ENCODE measurements around the gene FAF2.

FAF2 gene

DNA sequence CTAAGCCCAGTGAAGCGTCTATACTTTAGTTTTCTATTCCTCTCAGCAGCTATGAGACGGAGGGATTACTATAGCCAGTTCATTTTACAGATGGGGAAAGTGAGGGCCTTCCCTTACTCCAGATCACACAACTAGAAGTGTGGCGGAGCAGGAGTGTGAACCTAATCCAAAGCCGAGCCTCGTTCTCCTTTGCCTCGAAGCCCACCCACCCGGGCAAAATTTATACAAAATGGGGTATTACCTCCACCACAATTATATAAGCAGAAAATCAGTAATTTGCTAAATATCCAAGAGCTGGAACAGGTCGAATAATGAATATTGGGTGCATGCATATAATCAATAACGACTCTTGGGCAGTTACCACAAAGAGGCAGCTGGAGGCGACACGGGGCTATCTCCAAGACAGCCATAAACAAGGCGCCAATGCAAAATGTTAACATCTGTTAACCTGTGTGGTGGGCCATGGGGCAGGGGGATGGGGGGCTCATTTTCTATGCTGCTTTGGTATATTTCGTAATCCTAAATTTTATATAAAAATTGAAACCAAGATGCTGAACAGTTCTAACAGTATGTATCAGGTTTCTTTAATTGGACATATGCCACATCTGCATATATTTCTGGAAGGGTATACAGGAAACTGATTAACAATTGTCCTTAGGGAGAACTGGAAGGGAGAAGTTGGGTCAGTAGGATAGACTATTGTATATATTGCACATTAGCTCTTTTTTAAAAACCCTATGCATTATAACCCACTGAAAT lies 90.2 kb downstream of the FAF2 start:
- no peak for DNase-seq
- H3K4me3 ChIP-seq (ENCODE audit: low read depth, low read length), result no peak overlapping the region
- peaks cover 21% of the 10 kb centered on the region for H3K79me1 ChIP-seq (ENCODE audit: low read length)
- no peaks in the 10 kb centered on the region for H3K27me3 ChIP-seq (ENCODE audit: insufficient read depth, low read length)
- no peak overlapping the region for H2AK5ac ChIP-seq (ENCODE audit: low read length)
- H3K18ac ChIP-seq (ENCODE audit: low read length), result no peak overlapping the region
- no CpG with 5 or more reads among the region's 13 CpGs for WGBS (ENCODE audit: extremely low coverage, insufficient coverage, insufficient read length)
- peak overlapping the region; percentile 64 for H3K4me2 ChIP-seq (ENCODE audit: low read length)
- H3K9me3 ChIP-seq (ENCODE audit: insufficient read depth, low read depth, low read length), result peaks cover 3% of the 10 kb centered on the region
- H2AFZ ChIP-seq (ENCODE audit: insufficient read depth, low read length, poor library complexity), result no peak overlapping the region
- no peak overlapping the region for H4K8ac ChIP-seq (ENCODE audit: low read depth, low read length)
- peaks cover 26% of the 10 kb centered on the region for H3K79me2 ChIP-seq (ENCODE audit: control insufficient read depth, insufficient read depth, low read length, poor library complexity)
- H2BK5ac ChIP-seq (ENCODE audit: low read depth, low read length, poor library complexity), result no peak overlapping the region
- H3K23ac ChIP-seq (ENCODE audit: low read length), result no peak overlapping the region
- no peak overlapping the region for H3K14ac ChIP-seq (ENCODE audit: low read length)
- H3K4ac ChIP-seq (ENCODE audit: low read depth, low read length), result no peak overlapping the region
- H4K12ac ChIP-seq (ENCODE audit: low read depth, low read length), result no peak overlapping the region
- H3K4me1 ChIP-seq (ENCODE audit: control insufficient read depth in 1 of 2, insufficient read depth in 2 of 2, low read length in 2 of 2), result peaks cover 18 to 28% of the 10 kb centered on the region in 2 experiments
- H2BK120ac ChIP-seq (ENCODE audit: insufficient read depth, low read length, poor library complexity), result no peak overlapping the region
- H3K27ac ChIP-seq (ENCODE audit: low read depth, low read length), result no peak overlapping the region
- no peak overlapping the region for H2BK12ac ChIP-seq (ENCODE audit: low read length)
- H3K9ac ChIP-seq (ENCODE audit: low read length), result peak overlapping the region; percentile 16
- H4K91ac ChIP-seq (ENCODE audit: low read depth, low read length), result no peak overlapping the region
- peaks cover 7 to 15% of the 10 kb centered on the region in 2 experiments for H3K36me3 ChIP-seq (ENCODE audit: control insufficient read depth in 1 of 2, insufficient read depth in 2 of 2, low read length in 2 of 2)

DNA sequence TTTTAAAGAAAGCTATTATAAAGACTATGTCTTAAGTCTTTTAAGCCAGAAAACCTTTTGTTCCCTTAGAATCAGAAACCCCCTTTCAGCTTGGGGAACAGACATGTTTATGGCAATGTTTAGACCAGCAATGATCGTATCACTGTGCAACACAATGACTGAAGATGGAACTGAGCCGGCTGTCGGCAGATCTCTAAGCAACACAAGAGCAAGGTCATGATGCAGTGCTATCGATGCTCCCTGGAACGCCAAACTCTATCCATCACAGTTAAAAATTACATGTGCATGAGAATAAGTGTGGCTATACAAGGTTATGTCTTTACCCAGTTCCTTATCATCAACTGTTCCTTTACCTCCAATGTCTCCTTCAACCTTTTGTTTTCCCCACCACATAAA lies 90.8 kb downstream of the FAF2 start:
- H3K79me2 ChIP-seq (ENCODE audit: control insufficient read depth, insufficient read depth, low read length, poor library complexity), result peaks cover 24% of the 10 kb centered on the region
- H3K36me3 ChIP-seq (ENCODE audit: control insufficient read depth in 1 of 2, insufficient read depth in 2 of 2, low read length in 2 of 2), result peaks cover 7 to 10% of the 10 kb centered on the region in 2 experiments
- no peak overlapping the region for H4K8ac ChIP-seq (ENCODE audit: low read depth, low read length)
- no CpG with 5 or more reads among the region's 5 CpGs for WGBS (ENCODE audit: extremely low coverage, insufficient coverage, insufficient read length)
- H4K91ac ChIP-seq (ENCODE audit: low read depth, low read length), result no peak overlapping the region
- no peak overlapping the region for H2BK12ac ChIP-seq (ENCODE audit: low read length)
- no peak overlapping the region for H3K23ac ChIP-seq (ENCODE audit: low read length)
- H2AK5ac ChIP-seq (ENCODE audit: low read length), result no peak overlapping the region
- H3K9me3 ChIP-seq (ENCODE audit: insufficient read depth, low read depth, low read length), result peaks cover 3% of the 10 kb centered on the region
- H3K14ac ChIP-seq (ENCODE audit: low read length), result no peak overlapping the region
- no peak overlapping the region for H3K4ac ChIP-seq (ENCODE audit: low read depth, low read length)
- H4K12ac ChIP-seq (ENCODE audit: low read depth, low read length), result no peak overlapping the region
- peaks cover 18 to 28% of the 10 kb centered on the region in 2 experiments for H3K4me1 ChIP-seq (ENCODE audit: control insufficient read depth in 1 of 2, insufficient read depth in 2 of 2, low read length in 2 of 2)
- H3K27me3 ChIP-seq (ENCODE audit: insufficient read depth, low read length), result no peaks in the 10 kb centered on the region
- H3K18ac ChIP-seq (ENCODE audit: low read length), result no peak overlapping the region
- H3K9ac ChIP-seq (ENCODE audit: low read length), result no peak overlapping the region
- no peak overlapping the region for H2BK5ac ChIP-seq (ENCODE audit: low read depth, low read length, poor library complexity)
- H2BK120ac ChIP-seq (ENCODE audit: insufficient read depth, low read length, poor library complexity), result no peak overlapping the region
- no peak overlapping the region for H2AFZ ChIP-seq (ENCODE audit: insufficient read depth, low read length, poor library complexity)
- peaks cover 23% of the 10 kb centered on the region for H3K79me1 ChIP-seq (ENCODE audit: low read length)
- H3K4me3 ChIP-seq (ENCODE audit: low read depth, low read length), result no peak overlapping the region
- H3K4me2 ChIP-seq (ENCODE audit: low read length), result no peak overlapping the region
- H3K27ac ChIP-seq (ENCODE audit: low read depth, low read length), result no peak overlapping the region
- no peak for DNase-seq

DNA sequence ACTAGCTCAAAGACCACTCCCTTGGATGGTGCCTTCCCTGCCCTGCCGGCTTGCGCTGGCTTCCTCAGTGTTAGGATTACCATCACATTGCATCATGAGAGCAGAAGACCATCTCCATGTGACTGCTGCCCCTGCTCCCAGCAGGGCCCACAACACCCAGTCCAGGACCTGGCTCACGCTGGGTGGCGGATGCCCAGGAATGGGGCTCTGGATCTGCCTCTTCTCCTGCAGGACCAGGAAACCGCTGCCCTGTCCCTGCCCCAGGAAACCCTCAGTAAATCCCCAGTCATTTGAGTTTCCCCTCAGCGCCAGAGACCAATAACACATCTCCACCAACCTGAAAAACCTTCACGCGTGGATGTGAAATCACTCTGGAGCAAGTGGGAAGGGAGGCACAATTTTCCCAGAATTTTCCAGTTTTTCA lies 92.3 kb downstream of the FAF2 start:
- Histone ChIP-seq H3K4ac (ENCODE audit: low read depth, low read length) (no peak overlapping the region), H2BK12ac (ENCODE audit: low read length) (no peak overlapping the region), H3K27me3 (ENCODE audit: insufficient read depth, low read length) (no peaks in the 10 kb centered on the region), H3K27ac (ENCODE audit: low read depth, low read length) (no peak overlapping the region), H3K79me2 (ENCODE audit: control insufficient read depth, insufficient read depth, low read length, poor library complexity) (peaks cover 15% of the 10 kb centered on the region), H3K79me1 (ENCODE audit: low read length) (peaks cover 23% of the 10 kb centered on the region), H3K4me1 (ENCODE audit: control insufficient read depth in 1 of 2, insufficient read depth in 2 of 2, low read length in 2 of 2) (peaks cover 14 to 22% of the 10 kb centered on the region in 2 experiments), H3K4me2 (ENCODE audit: low read length) (no peak overlapping the region), H3K36me3 (ENCODE audit: control insufficient read depth in 1 of 2, insufficient read depth in 2 of 2, low read length in 2 of 2) (no peaks in the 10 kb centered on the region), H3K4me3 (ENCODE audit: low read depth, low read length) (peak overlapping the region; percentile 34), H2AK5ac (ENCODE audit: low read length) (no peak overlapping the region), H3K14ac (ENCODE audit: low read length) (no peak overlapping the region), H2AFZ (ENCODE audit: insufficient read depth, low read length, poor library complexity) (no peak overlapping the region), H3K9ac (ENCODE audit: low read length) (no peak overlapping the region), H4K8ac (ENCODE audit: low read depth, low read length) (no peak overlapping the region), H3K9me3 (ENCODE audit: insufficient read depth, low read depth, low read length) (peaks cover 3% of the 10 kb centered on the region), H3K23ac (ENCODE audit: low read length) (no peak overlapping the region), H2BK120ac (ENCODE audit: insufficient read depth, low read length, poor library complexity) (no peak overlapping the region), H4K12ac (ENCODE audit: low read depth, low read length) (no peak overlapping the region), H3K18ac (ENCODE audit: low read length) (no peak overlapping the region), H2BK5ac (ENCODE audit: low read depth, low read length, poor library complexity) (no peak overlapping the region), H4K91ac (ENCODE audit: low read depth, low read length) (no peak overlapping the region)
- DNase-seq, result no peak
- no CpG with 5 or more reads among the region's 8 CpGs for WGBS (ENCODE audit: extremely low coverage, insufficient coverage, insufficient read length)

DNA sequence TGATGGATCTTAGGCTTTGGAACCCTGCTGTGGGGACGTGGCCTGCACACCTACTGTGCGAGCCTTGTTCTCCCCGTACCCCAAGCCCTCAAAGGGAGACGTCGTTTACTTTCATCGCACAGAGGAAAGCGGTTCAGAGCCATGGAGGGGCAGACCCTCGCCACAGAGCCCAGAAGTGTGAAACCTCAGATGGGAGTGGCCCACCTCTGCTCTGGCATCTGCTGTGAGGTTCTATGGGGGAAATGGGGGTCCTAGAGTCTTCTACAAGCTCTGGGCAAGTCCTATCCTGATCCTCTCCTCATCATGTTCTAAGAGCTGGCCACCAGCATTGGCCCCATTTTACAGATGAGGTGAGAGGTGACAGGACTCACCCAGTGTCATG lies 92.8 kb downstream of the FAF2 start:
- no peak overlapping the region for H4K12ac ChIP-seq (ENCODE audit: low read depth, low read length)
- WGBS (ENCODE audit: extremely low coverage, insufficient coverage, insufficient read length), result no CpG with 5 or more reads among the region's 8 CpGs
- H3K18ac ChIP-seq (ENCODE audit: low read length), result no peak overlapping the region
- H3K9me3 ChIP-seq (ENCODE audit: insufficient read depth, low read depth, low read length), result peaks cover 3% of the 10 kb centered on the region
- H4K91ac ChIP-seq (ENCODE audit: low read depth, low read length), result peak overlapping the region; percentile 29
- peak overlapping the region; percentile 48 for H2AK5ac ChIP-seq (ENCODE audit: low read length)
- peaks cover 23% of the 10 kb centered on the region for H3K79me1 ChIP-seq (ENCODE audit: low read length)
- no peak overlapping the region for H3K14ac ChIP-seq (ENCODE audit: low read length)
- no peak overlapping the region for H3K4me3 ChIP-seq (ENCODE audit: low read depth, low read length)
- peak overlapping the region; percentile 6 for H2AFZ ChIP-seq (ENCODE audit: insufficient read depth, low read length, poor library complexity)
- peak overlapping the region; percentile 83 for H2BK12ac ChIP-seq (ENCODE audit: low read length)
- no peaks in the 10 kb centered on the region for H3K27me3 ChIP-seq (ENCODE audit: insufficient read depth, low read length)
- no peaks in the 10 kb centered on the region for H3K36me3 ChIP-seq (ENCODE audit: control insufficient read depth in 1 of 2, insufficient read depth in 2 of 2, low read length in 2 of 2)
- no peak overlapping the region for H2BK5ac ChIP-seq (ENCODE audit: low read depth, low read length, poor library complexity)
- H3K79me2 ChIP-seq (ENCODE audit: control insufficient read depth, insufficient read depth, low read length, poor library complexity), result peaks cover 10% of the 10 kb centered on the region
- peaks cover 11 to 19% of the 10 kb centered on the region in 2 experiments for H3K4me1 ChIP-seq (ENCODE audit: control insufficient read depth in 1 of 2, insufficient read depth in 2 of 2, low read length in 2 of 2)
- peak overlapping the region; percentile 8 for H4K8ac ChIP-seq (ENCODE audit: low read depth, low read length)
- no peak overlapping the region for H3K27ac ChIP-seq (ENCODE audit: low read depth, low read length)
- no peak overlapping the region for H3K4me2 ChIP-seq (ENCODE audit: low read length)
- no peak overlapping the region for H3K23ac ChIP-seq (ENCODE audit: low read length)
- no peak overlapping the region for H3K4ac ChIP-seq (ENCODE audit: low read depth, low read length)
- no peak overlapping the region for H3K9ac ChIP-seq (ENCODE audit: low read length)
- peak overlapping the region; percentile 54 for H2BK120ac ChIP-seq (ENCODE audit: insufficient read depth, low read length, poor library complexity)
- no peak for DNase-seq
